ENCODE data around the gene ITGA3. TPM values are rescaled to one million over a fixed set of nuclear protein-coding genes. Genes with fewer than 3 reads are reported as not detected.
A peak's percentile ranks its signal among the peaks of the same experiment; 100 is the strongest.

Gene ITGA3
- total RNA-seq, 4 donors from 2014 or later = 145 to 246 (median 172) TPM

- no peak for DNase-seq
- Histone ChIP-seq H3K27me3 (no peaks in the 10 kb centered on the region), H3K27ac (no peak overlapping the region), H3K4me1 (peaks cover 0 to 8% of the 10 kb centered on the region in 2 donors), H3K9me3 (no peaks in the 10 kb centered on the region), H3K36me3 (no peaks in the 10 kb centered on the region), H3K4me3 (replicated peaks in 1 of 3) (no peak overlapping the region)
- intact Hi-C loops (cut with DNase I) = no loop called here
- TF ChIP-seq CTCF (IDR thresholded peaks at IDR 0.05) = no peak
- TF ChIP-seq POLR2A (IDR thresholded peaks at IDR 0.05) = no peak
- 81 to 98% methylated on average over 3 of the region's 3 CpGs for WGBS, 2 donors
Observed at GRCh38 chr17:50122945-50123344, 67.0 kb downstream of the ITGA3 start.

GRCh38 chr17:50123649-50124349, 67.9 kb downstream of the ITGA3 start:
- Histone ChIP-seq H3K9me3 (no peaks in the 10 kb centered on the region), H3K4me1 (peaks cover 0 to 8% of the 10 kb centered on the region in 2 donors), H3K36me3 (no peaks in the 10 kb centered on the region), H3K4me3 (replicated peaks in 1 of 3) (no peak overlapping the region), H3K27ac (no peak overlapping the region), H3K27me3 (no peaks in the 10 kb centered on the region)
- 34 to 46% methylated on average over 8 to 12 of the region's 12 CpGs for WGBS, 2 donors
- intact Hi-C loops (cut with DNase I) = no loop called here
- no peak for TF ChIP-seq CTCF (IDR thresholded peaks at IDR 0.05)
- TF ChIP-seq POLR2A (IDR thresholded peaks at IDR 0.05) = no peak
- peak; percentile 51 to 61 for DNase-seq

GRCh38 chr17:50125420-50125997, 69.6 kb downstream of the ITGA3 start:
- DNase-seq = no peak
- WGBS, 2 donors = 97% methylated on average over 4 of the region's 4 CpGs
- Histone ChIP-seq H3K9me3 (no peaks in the 10 kb centered on the region), H3K27me3 (peaks cover 5% of the 10 kb centered on the region), H3K36me3 (no peaks in the 10 kb centered on the region), H3K4me1 (peaks cover 12 to 23% of the 10 kb centered on the region in 2 donors), H3K4me3 (replicated peaks in 1 of 3) (no peak overlapping the region), H3K27ac (no peak overlapping the region)
- intact Hi-C loops (cut with DNase I) = no loop called here
- no peak for TF ChIP-seq CTCF (IDR thresholded peaks at IDR 0.05)
- TF ChIP-seq POLR2A (IDR thresholded peaks at IDR 0.05) = no peak

- Histone ChIP-seq H3K9me3 (no peaks in the 10 kb centered on the region), H3K4me3 (replicated peaks in 1 of 3) (no peak overlapping the region), H3K27me3 (peaks cover 5% of the 10 kb centered on the region), H3K36me3 (no peaks in the 10 kb centered on the region), H3K27ac (no peak overlapping the region), H3K4me1 (peaks cover 12 to 25% of the 10 kb centered on the region in 2 donors)
- intact Hi-C loops (cut with DNase I) = no loop called here
- no peak for DNase-seq
- 68 to 71% methylated on average over 6 of the region's 6 CpGs for WGBS, 2 donors
- TF ChIP-seq CTCF (IDR thresholded peaks at IDR 0.05) (no peak), POLR2A (IDR thresholded peaks at IDR 0.05) (no peak)
Observed at GRCh38 chr17:50127697-50128361, 71.9 kb downstream of the ITGA3 start.

Data from thyroid gland (tissue), 4 donors.